DOHH2 (cell line): ENCODE results near the gene MOSPD2.

ENCODE experiments used
- CTCF ChIP-seq: fragments of 200-600 bp; sonication (generic); IDR thresholded peaks from one replicate; pipeline ENCODE4 v1.5.1; 2014; ENCODE audit warnings: antibody characterized with exemption, mild to moderate bottlenecking, low read depth, low read length; ENCODE audit not compliant: poor library complexity, severe bottlenecking
- EZH2phosphoT487 ChIP-seq: fragments of 200-600 bp; sonication (generic); IDR thresholded peaks from 2 replicates; pipeline ENCODE4 v1.6.1; 2017; ENCODE audit warnings: borderline replicate concordance, mild to moderate bottlenecking, antibody characterized with exemption, low read length, moderate library complexity, mixed read lengths

- TF ChIP-seq CTCF (no peak), EZH2phosphoT487 (no peak)
Observed at GRCh38 chrX:14829643-14830042, 43.6 kb upstream of the MOSPD2 start.
